GM19238 (cell line): ENCODE data around the gene HSPA1B.
"Not testable (repeated sequence)": the region's sequence is repeated elsewhere in the genome, so short reads cannot be mapped to it uniquely, and the experiment has no call there.

Source experiments
- DNase-seq: peaks from one replicate; pipeline ENCODE4 v3.0.0; 2011; ENCODE audit warnings: low spot score; ENCODE audit not compliant: insufficient read length

HSPA1B gene

DNA sequence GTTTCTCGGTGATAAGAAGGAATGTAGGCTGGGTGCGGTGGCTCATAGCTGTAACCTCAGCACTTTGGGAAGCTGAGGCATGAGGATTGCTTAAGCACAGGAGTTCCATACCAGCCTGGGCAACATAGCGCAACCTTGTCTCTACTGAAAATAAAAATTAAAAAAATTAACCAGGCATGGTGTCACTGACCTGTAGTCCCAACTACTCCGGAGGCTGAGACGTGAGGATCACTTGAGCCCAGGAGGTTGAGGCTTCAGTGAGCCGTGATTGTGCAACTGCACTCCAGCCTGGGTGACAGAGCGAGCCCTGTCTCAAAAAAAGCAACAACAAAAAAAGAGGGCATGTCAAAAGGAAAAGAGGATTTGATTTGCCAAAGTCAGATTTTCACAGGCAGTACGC lies 31.2 kb downstream of the HSPA1B start:
- no peak for DNase-seq

DNA sequence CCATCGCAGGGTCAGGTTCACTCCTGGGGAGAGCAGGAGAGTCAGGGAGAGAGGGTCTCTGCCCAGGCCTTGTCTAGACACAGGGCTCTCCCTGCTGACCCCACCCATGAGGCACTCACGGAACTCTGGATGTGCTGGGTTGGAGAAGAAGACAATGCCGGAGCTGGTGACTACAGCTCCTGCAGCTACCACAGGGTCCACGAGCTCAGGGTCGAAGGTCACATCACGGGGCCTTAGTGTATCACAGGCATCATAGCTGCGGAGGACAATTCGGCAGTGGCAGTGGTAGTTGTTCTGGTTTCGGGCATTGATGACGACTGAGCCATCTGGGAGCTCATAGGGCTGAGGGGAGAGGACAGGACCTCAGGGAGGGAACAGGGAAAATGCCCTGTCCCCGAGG lies 32.4 kb downstream of the HSPA1B start:
- no peak for DNase-seq

DNA sequence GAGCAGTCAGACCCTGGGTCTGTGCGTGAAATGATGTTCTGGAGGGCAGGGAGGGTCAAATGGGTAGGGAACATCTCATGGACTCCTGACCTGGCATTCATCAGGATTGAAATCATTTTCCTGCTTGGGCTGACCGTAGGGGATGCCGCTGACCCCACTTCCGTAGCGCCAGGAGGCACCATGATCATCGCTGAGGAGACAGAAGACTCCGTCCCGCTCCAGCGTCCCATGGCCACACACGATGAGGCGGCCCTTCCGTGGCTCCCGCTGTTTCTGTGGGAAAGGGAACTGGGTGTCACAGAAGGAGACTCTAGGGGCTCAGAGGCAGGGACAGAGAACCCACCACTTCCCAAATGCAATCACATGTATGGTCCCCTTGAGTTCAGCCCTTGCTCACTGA lies 32.8 kb downstream of the HSPA1B start:
- DNase-seq, result no peak

DNA sequence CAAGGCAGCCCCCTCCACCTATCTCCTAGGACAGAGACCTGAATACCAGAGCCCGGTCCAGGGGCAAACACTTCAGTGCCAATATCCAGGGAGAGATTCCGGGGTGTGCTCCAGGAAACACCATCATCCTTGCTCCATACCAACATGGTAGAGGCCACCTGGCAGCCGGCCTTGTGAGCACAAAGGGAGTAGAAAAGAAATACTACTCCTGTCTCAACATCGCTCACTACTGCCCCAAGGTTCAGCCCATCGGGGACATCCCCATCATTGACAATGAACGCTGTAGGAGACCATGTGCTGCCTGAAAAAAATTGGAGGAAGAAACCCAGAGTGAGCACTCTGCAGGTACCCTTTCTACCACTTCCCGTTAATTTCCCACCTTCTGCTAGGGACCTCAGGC lies 33.6 kb downstream of the HSPA1B start:
- no peak for DNase-seq

DNA sequence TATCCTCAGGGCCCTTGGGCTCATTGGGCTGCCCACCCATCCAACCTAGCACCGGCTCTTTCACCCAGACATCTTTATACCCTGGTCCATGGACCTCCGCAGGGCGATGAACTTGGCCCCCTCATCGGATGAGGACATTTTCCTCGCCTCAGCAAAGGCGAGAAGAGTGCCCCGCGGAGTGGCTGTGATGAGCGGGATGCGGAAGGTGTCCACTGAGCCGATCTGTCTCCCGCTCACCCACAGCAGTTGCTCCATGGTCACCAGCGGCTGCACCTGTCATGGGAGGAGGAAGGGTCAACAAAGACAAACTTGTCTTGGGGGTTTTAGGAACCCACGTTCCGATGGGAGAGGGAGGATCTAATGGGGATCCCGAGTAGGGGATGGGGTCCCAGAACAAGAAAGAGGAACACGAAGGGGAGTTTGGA lies 34.4 kb downstream of the HSPA1B start:
- no peak for DNase-seq

DNA sequence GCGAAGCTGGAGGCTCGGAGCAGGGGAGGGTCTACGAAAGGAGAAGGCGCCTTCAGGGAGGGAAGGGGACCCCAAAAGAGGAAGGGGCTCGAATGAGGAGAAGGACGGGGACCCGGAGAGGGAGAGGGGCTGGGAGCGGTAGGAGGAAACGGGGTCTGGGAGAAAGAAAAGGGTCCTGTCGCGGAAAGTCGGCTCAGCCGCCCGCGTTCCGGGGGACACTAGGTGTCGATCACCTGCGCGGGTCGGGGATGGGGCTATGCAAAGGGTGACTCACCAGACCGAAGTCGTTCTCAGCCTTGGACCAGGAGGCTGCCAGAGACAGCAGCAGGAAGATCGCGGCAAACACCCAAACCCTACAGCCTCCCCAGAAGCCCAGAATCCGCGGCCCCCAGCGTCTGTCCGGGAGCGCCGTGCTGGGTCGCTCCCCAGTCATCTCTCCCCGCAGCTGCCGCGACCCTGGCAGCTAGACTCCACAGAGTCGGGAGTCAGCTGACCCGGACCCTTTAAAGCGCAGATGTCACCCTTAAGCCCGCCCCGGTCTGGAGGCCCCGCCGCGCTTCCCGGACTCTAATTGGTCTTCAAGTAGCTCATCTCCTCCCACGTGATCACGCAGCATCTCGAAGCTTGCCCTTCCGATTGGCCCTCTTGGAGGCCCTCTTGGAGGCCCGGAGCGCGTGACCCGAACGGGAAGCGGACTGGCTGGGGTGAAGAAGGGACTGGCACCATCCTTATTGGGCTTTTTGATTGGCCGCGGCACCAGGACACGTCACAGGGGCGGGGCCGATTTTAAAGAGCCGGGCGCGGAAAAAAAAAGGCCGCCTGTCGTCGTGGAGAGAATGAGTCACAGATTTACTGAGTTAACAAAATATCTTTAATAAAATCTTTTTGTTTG lies 35.1 kb downstream of the HSPA1B start, which contains the start of gene NEU1:
NEU1 (minus strand) TSS at position 478 of the 892 bp plus-strand sequence; CDS start at position 433, 45 bp downstream.
- DNase-seq, result peak; percentile 99

DNA sequence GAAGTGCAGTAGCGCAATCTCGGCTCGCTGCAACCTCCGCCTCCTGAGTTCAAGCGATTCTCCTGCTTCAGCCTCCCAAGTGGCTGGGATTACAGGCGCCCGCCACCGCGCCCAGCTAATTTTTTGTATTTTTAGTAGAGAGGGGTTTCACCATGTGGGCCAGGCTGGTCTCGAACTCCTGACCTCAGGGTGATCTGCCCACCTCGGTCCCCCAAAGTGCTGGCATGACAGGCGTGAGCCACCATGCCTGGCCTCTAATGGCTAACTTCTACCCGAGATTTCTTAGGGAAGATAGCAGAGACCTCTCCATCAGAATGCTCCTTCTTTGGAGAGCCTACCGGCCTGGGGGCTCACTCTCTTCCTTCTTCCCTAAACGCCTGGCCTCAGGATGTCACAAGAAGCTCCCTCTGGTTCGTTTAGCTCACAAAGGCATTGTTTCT lies 36.6 kb downstream of the HSPA1B start:
- not testable (repeated sequence) for DNase-seq

DNA sequence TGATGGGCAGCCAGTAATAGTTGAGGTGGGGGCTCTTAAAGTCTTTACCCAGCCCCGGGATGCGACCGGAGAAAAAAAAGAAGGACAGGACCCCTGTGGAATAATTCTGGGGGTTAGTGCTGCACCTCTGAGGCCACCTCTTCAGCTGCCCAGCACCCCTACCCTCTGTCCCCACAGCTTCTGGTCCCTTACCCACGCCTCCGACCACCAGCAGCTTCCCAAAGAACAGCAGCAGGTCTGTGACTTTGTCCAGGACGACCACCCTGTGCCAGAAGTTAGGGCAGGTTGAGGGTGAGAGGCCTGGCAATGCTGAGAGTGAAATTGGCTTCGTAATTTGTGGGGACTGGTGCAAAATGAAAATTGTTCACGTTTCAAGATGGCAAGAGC lies 37.3 kb downstream of the HSPA1B start:
- no peak for DNase-seq

DNA sequence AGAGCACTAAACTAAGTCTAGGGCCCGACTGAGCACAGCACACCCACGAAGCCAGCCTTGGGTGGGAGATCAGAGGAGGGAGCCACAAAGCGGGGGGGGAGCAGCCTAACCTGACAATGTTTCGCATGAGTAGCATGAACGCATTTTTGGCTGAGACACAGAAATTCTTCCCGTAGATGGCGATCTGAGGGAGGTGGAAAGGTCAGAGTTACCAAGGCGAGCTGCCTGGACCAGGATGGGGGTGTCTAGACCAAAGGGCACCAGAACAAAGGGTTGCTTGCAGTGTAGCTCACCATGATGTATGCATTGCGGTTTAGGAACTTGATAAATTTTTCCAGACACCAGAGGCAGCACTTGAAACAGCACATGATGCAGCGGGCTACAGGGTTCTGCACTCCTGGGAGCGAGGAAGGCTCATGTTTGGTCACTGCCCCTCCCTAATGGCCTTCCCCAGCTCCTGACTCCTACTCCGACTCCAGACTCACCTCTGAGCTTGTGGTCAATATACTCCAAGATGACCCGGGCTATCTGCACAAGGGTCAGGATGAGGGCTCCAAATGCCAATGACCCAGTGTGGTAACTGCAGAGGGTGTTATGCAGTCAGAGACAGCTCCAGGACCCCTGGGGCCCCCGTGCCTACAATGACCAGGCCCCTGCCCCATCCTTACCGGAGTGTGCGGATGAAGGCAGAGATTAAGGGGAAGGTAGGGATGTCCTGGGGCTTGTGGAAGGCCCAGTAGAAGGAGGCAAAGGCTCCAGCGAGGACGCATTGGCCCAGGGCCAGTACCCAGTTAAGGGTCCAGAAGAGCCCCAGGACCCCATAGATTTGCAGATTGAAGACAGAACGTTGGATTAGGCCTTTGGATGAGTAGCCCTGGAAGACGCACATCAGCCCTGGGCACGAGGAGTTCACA lies 37.9 kb downstream of the HSPA1B start:
- no peak for DNase-seq

DNA sequence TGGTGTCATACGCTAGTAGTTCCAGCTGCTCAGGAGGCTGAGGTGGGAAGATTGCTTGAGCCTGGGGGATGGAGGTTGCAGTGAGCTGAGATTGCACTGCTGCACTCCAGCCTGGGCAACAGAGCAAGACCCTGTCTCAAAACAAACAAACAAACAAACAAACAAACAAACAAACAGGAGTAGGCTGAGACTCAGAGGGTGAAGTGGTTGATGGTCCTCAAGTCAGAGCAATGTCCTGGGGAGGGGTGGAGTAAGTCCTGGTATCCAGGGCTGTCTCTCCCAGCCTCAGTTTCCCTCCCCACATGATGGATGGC lies 41.1 kb downstream of the HSPA1B start:
- DNase-seq, result not testable (repeated sequence)

DNA sequence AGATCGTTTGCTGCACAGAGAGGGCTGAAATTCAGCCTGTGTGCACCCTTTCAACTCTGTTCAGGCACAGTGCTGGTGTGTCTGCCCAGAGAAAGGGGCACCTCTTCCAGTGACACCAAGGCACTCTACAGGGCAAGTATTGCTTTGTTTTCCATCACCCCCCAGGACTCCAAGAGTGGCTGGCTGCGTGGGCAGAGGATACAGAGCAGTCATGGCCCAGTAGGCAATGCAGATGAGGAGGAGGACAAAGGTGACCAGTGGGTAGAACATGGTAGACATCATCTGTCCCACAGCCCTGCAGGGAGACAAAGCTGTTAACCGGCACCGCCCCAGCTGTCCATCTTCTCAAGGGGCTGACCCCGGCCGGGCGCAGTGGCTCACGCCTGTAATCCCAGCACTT lies 41.8 kb downstream of the HSPA1B start:
- DNase-seq, result no peak

DNA sequence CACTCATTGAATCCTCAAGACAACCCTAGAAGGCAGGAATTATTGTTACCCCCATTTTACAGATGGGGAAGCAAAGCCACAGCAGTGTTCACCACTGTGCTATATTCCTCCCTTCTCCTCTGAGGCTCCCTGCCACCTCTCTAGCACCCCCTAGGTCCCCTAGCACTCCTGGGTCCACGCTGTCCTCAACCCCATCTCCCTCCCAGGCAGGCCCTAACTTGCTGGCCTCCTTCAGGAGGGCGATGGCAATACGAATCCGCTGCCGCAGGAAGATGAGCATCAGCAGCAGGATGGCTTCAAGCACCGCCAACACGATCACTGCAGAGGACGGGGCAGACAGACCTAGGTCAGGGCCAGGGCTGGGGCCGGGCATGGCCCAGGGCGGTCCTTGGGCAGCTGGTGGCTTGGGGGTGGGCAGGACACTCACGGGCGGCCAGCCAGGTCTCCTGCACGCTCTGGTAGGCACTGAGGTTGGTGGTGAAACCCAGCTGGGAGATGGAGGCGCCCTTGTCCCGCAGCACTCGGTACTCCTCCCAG lies 42.9 kb downstream of the HSPA1B start:
- DNase-seq, result no peak

DNA sequence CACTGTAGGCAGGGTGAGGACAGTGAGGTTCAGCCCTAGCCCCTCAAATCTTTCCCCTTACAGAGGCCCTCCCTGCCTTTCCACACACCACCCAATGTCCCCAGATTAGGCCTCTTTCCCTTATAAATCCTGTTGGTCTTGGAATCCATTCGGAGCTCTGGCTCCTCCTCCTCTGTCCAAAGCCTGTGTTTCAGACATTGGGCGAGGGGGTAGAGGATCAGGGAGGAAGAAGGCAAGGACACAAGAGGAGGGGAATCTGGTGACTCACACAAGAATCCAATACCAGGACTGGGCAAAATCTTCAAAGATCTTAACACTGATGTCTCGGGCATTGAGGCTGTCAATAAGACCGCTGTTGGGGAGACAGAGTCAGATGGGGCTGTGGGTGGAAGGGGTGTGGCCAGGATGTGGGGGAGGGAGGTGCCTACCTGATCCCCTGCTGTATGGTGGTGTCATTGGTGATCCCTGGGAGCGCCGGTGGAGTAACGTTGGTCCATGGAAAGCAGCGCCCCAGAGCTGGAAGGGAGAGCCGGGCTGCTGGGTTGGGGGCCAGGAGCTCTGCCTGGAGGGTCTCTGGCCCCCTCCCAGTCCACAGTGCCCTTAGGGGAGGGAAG lies 43.6 kb downstream of the HSPA1B start:
- DNase-seq, result no peak

DNA sequence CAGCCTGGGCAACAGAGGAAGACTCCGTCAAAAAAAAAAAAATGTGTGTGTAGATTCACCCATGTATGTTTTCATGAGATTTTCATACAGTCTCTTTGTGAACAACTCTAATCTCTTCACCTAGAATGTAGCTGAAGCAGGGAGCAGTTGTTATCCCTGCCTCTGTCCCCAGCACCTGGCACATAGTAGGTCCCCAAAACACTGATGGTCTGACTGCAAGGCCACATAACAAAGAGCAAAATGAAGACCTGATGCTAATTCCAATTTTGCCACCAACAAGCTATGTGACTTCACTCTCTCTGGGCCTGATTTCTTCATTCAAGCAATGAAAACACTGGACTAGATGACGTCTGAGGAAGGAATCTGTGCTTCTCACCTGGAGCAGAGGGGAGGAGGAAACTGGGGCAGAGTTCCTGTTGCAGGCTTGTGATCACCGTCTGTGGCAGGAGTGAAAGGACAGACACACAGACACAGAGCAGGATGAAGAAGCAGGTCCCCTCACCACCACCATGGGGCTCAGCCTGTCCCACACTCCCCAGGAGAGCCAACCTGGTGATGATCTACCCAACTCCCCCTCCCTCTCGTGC lies 46.6 kb downstream of the HSPA1B start:
- no peak for DNase-seq

DNA sequence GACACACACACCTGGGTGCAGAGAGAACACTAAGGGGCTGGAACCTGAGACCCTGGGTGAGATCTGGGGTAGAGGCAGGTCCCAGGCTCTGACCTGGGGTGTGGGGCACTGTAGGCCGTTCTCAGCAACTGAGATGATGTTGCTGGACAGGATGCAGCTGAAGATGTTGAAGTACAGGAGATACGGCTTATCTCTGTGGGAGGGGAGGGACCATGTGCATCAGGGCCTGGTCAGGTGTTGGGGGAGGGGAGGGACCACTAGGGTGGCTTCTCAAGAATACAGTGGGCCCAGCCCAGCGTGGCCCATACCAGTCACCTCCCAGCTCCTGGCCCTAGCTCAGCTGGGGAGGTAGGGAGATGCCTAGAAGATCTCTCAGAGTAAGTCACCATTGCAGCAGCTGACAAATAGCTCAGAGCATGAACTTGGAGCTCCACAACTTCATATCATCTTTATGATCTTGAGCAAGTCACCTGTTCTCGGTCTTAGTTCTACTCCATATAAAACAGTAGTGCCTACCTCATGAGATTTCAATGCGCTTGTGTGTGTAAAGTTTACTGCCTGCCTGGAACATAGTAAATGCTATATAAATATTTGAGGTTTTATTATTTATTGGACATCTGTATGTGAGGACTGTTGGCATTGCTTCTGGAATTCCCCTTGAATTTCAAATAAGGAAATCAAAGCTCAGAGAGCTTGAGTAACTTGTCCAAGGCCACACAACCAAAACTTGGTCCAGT lies 47.5 kb downstream of the HSPA1B start:
- no peak for DNase-seq

DNA sequence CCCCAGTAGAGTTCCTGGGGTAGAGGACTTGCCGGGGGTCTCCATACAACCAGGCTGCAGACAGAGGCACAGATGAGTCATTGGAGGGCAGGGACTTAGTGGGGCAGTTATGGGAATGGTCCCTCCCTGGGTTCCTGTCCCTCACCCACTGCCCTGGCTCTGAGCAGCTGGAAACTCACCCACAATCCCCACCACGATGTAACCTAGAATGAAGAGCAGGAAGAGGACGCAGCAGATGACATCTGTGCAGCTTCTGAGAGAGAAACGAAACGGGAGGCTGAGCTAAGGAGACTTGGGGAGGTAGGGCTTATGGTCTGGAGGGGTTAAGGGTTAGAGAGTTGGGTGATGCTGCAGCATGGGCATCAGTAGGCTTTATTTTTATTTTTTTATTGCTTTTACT lies 48.3 kb downstream of the HSPA1B start:
- no peak for DNase-seq

DNA sequence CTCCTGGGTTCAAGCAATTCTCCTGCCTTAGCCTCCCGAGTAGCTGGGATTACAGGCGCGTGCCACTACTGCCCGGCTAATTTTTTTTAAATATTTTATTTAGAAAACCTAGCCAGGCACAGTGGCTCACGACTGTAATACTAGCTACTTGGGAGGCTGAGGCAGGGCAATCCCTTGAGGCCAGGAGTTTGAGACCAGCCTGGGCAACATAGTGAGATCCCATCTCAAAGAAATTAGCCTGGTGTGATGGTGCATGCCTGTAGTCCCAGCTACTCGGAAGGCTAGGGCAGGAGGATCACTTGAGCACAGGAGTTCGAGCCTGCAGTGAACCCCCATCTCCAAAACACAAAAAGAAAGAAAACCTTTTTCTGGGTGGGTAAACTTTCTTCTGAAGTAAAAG lies 48.8 kb downstream of the HSPA1B start:
- no peak for DNase-seq

DNA sequence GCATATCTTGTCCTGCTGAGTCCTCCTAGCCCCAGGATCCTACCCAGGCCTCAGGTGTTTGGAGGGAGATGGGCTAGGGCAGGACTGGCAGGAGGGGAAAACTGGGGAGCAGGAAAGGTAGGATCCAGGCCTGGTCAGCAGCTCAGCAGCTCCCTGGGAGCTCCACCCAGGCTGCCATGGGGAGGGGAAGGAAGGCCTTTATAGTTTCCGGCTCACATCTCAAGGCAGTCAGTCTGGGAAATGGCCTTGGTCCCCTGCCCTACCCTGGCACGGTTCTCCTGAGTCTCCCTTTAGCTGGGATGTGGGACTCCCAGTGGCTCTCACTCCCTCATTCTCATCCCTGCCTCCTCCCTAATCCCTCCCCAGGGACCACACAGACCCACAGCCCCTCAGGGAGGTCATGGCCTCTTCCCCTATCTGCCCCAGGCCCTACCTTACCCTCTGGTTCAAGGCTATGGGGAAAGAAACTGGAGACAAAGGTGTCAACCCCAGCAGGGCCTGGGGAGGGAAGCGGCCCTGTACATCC lies 49.6 kb downstream of the HSPA1B start:
- DNase-seq, result no peak

DNA sequence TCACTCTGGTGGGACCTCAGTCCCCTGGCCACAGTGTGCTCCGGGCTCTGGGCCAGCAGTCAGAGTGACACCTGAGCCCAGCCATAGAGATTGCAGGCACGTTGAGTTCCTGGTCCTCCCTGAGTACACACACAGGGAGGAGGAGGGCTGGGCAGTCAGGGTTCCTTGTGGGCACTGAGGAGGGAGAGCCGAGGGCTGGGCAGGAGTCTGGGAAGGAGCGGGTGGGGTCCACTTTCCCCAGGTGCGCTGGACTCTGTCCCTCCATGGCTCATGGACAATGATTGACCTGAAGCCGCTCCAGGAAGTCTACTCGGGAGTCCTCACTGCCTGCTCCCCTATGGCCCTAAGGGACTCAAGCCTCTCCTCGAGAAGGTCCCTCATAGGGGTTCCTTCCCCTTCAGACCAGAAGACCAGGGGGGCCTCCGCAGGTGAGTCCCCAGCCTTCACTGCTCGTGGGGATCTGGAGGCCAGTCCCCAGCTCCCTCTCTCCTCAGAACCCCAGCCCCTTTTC lies 50.2 kb downstream of the HSPA1B start:
- DNase-seq, result no peak

DNA sequence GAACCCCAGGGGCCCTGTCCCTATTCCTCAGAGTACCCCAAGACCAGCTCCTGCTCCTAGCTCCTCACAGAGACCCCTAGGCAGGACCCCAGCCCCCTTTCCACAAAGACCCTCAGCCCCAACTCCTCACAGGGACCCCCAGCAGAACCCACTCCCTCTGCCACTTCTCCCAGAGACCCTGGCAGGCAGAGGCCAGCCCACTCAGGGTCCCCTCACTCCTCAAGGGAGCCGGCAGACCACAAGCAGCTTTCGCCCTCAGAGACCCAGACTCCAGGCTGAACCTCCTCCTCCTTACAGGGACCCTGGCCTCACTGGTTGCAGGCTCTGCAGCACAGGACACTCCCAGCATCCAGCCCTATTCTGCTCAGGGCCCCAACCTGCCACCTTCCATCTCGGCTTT lies 50.7 kb downstream of the HSPA1B start:
- no peak for DNase-seq
